ENCODE results near the gene CDC42BPA.

CDC42BPA gene

DNA sequence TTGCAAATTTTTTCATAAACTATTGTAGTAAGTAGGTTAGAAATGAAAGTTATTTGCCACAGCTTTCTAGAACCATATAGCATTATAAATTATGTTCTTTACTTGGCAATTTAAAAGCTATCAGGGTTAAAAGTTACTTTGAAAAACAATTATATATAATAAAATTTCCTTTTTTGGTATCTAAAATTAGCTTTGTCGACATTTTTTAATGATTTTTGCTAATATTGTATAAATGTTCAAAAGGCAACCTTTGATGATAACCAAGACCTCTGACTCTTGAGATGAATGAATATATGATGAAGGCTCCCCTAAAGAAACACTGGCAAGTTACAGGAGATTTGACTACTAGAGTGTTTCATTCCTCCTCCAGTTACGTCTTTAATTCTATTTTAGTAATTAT is 121.2 kb downstream of the CDC42BPA start:
- TF ChIP-seq, protein P1, sequence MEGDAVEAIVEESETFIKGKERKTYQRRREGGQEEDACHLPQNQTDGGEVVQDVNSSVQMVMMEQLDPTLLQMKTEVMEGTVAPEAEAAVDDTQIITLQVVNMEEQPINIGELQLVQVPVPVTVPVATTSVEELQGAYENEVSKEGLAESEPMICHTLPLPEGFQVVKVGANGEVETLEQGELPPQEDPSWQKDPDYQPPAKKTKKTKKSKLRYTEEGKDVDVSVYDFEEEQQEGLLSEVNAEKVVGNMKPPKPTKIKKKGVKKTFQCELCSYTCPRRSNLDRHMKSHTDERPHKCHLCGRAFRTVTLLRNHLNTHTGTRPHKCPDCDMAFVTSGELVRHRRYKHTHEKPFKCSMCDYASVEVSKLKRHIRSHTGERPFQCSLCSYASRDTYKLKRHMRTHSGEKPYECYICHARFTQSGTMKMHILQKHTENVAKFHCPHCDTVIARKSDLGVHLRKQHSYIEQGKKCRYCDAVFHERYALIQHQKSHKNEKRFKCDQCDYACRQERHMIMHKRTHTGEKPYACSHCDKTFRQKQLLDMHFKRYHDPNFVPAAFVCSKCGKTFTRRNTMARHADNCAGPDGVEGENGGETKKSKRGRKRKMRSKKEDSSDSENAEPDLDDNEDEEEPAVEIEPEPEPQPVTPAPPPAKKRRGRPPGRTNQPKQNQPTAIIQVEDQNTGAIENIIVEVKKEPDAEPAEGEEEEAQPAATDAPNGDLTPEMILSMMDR (IDR thresholded peaks at IDR 0.05; ENCODE audit: borderline replicate concordance, insufficient read depth, low read depth, low read length), result no peak
- H3K4me3 ChIP-seq (ENCODE audit: low read depth, low read length), result no peak overlapping the region

DNA sequence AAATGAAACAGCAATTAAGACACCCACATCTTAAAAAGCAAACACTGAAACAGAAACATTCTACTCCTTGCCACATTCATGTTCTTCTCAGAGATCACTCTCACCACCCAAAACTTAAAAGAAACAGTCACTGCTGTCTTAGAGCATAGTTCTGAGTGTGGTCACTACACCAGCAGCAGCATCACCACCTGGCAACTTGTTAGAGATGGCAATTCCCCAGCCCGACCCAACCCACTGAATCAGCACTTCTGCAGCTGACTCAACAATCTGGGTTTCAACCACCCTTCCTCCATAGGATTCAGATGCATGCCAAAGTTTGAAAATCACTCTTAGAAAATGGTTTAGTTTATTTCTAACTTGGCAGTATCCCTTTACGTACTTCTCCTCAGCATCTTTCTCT is 126.1 kb downstream of the CDC42BPA start:
- TF ChIP-seq, protein P1 (IDR thresholded peaks at IDR 0.05; ENCODE audit: borderline replicate concordance, insufficient read depth, low read depth, low read length), result no peak
- H3K4me3 ChIP-seq (ENCODE audit: low read depth, low read length), result no peak overlapping the region

GRCh38 chr1:227191607-227192006 is 126.7 kb downstream of the CDC42BPA start:
- H3K4me3 ChIP-seq (ENCODE audit: low read depth, low read length), result no peak overlapping the region
- TF ChIP-seq, protein P1 (IDR thresholded peaks at IDR 0.05; ENCODE audit: borderline replicate concordance, insufficient read depth, low read depth, low read length), result no peak

DNA sequence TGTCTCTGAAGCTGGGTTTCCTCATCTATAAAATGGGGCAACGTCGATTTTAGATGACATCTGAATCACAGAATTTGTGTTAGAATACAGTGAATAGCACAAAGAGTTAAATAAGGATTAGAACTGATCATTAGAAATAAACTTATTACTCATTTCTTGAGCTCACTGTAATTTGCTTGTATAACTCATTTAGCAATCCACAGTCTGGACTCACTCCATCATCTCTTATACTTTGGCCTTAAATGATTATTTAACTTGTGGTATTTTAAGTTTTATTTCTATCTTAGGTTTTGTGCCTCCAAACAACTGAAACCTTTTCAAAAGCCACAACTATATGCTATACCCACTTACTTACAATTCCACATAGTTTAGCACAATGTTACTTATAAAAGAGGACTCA is 128.0 kb downstream of the CDC42BPA start:
- no peak overlapping the region for H3K4me3 ChIP-seq (ENCODE audit: low read depth, low read length)
- TF ChIP-seq, protein P1 (IDR thresholded peaks at IDR 0.05; ENCODE audit: borderline replicate concordance, insufficient read depth, low read depth, low read length), result no peak

GRCh38 chr1:227185291-227185690 is 133.0 kb downstream of the CDC42BPA start:
- TF ChIP-seq, protein P1 (IDR thresholded peaks at IDR 0.05; ENCODE audit: borderline replicate concordance, insufficient read depth, low read depth, low read length), result no peak
- H3K4me3 ChIP-seq (ENCODE audit: low read depth, low read length), result no peak overlapping the region

DNA sequence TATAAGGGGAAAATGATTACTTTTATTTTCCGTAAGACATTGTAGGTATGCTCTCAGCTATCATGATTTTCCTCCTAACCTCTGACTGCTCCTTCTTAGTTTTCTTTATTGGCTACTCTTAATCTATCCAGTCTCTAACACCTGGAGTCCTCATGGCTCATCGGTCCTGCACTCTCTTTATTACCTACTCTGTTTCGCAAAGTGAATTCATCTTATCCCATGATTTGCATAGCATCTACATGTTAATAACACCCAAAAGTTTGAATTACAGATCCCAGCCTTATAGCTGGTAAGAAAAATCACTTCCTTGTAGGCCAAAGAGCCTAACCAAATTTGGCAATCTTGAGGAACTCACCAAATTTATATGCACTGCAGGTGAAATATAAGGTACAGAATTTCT is 136.3 kb downstream of the CDC42BPA start:
- TF ChIP-seq, protein P1 (IDR thresholded peaks at IDR 0.05; ENCODE audit: borderline replicate concordance, insufficient read depth, low read depth, low read length), result no peak
- H3K4me3 ChIP-seq (ENCODE audit: low read depth, low read length), result no peak overlapping the region

- TF ChIP-seq, protein P1 (IDR thresholded peaks at IDR 0.05; ENCODE audit: borderline replicate concordance, insufficient read depth, low read depth, low read length), result no peak
- no peak overlapping the region for H3K4me3 ChIP-seq (ENCODE audit: low read depth, low read length)
Observed at GRCh38 chr1:227175611-227176010, 142.7 kb downstream of the CDC42BPA start.

Measured in GM12875 (cell line).